Measurements from ENCODE around the gene B3GALT4. TPM values are rescaled to one million over a fixed set of nuclear protein-coding genes. Genes with fewer than 3 reads are reported as not detected.

The B3GALT4 gene
- total and polyA plus RNA-seq, 2 donors (not counting 1 experiment from before 2014, with no cell fraction given): 2.3 to 11.1 TPM

GRCh38 chr6:33243476-33243875 is 33.4 kb upstream of the B3GALT4 start:
- Histone ChIP-seq H3K4me3 (replicated peaks in 1 of 4; ENCODE audit: control extremely low read depth in 1 of 4, insufficient read depth in 1 of 4, low read depth in 3 of 4, low read length in 4 of 4) (no peak overlapping the region), H3K9me3 (ENCODE audit: control insufficient read depth, insufficient read depth, low read depth, low read length) (no peaks in the 10 kb centered on the region), H3K4me2 (ENCODE audit: extremely low read depth, insufficient read depth, low read length) (no peak overlapping the region), H3K4me1 (ENCODE audit: control insufficient read depth, extremely low read depth, insufficient read depth, low read length) (peaks cover 5% of the 10 kb centered on the region), H3K9ac (ENCODE audit: insufficient read depth, low read length) (no peak overlapping the region), H3K27me3 (ENCODE audit: control insufficient read depth, insufficient read depth, low read length) (peaks cover 6% of the 10 kb centered on the region), H2AFZ (ENCODE audit: low read length) (no peak overlapping the region), H3K36me3 (ENCODE audit: control insufficient read depth, insufficient read depth, low read length) (no peaks in the 10 kb centered on the region), H3K27ac (ENCODE audit: insufficient read depth, low read length) (no peak overlapping the region), H4K20me1 (ENCODE audit: control insufficient read depth, extremely low read depth, insufficient read depth, low read length) (no peaks in the 10 kb centered on the region), H3K79me2 (ENCODE audit: control insufficient read depth, insufficient read depth, low read length) (no peaks in the 10 kb centered on the region)
- no peak for DNase-seq (ENCODE audit: low read depth in 2 of 2)
- TF ChIP-seq CTCF (conservative IDR thresholded peaks at IDR 0.05 in 1 of 2, IDR thresholded peaks at IDR 0.05 in 1 of 2; ENCODE audit: low read depth in 1 of 2, low read length in 2 of 2) (no peak), EZH2 (IDR thresholded peaks at IDR 0.05; ENCODE audit: low read length, missing control alignments) (no peak)

GRCh38 chr6:33247977-33248642 is 28.8 kb upstream of the B3GALT4 start:
- no peaks in the 10 kb centered on the region for H3K9me3 ChIP-seq (ENCODE audit: control insufficient read depth, insufficient read depth, low read depth, low read length)
- H3K79me2 ChIP-seq (ENCODE audit: control insufficient read depth, insufficient read depth, low read length): no peaks in the 10 kb centered on the region
- peak overlapping the region; percentile 86 for H2AFZ ChIP-seq (ENCODE audit: low read length)
- H3K4me3 ChIP-seq (replicated peaks in 1 of 4; ENCODE audit: control extremely low read depth in 1 of 4, insufficient read depth in 1 of 4, low read depth in 3 of 4, low read length in 4 of 4): peak overlapping the region; percentile 42 to 68 (median 57)
- H3K27me3 ChIP-seq (ENCODE audit: control insufficient read depth, insufficient read depth, low read length): no peaks in the 10 kb centered on the region
- peak overlapping the region; percentile 81 for H3K9ac ChIP-seq (ENCODE audit: insufficient read depth, low read length)
- H4K20me1 ChIP-seq (ENCODE audit: control insufficient read depth, extremely low read depth, insufficient read depth, low read length): no peaks in the 10 kb centered on the region
- TF ChIP-seq EZH2 (IDR thresholded peaks at IDR 0.05; ENCODE audit: low read length, missing control alignments) (no peak), CTCF (conservative IDR thresholded peaks at IDR 0.05 in 1 of 2, IDR thresholded peaks at IDR 0.05 in 1 of 2; ENCODE audit: low read depth in 1 of 2, low read length in 2 of 2) (peak; percentile 88 to 91)
- no peaks in the 10 kb centered on the region for H3K36me3 ChIP-seq (ENCODE audit: control insufficient read depth, insufficient read depth, low read length)
- peaks cover 16% of the 10 kb centered on the region for H3K4me1 ChIP-seq (ENCODE audit: control insufficient read depth, extremely low read depth, insufficient read depth, low read length)
- peak overlapping the region; percentile 100 for H3K4me2 ChIP-seq (ENCODE audit: extremely low read depth, insufficient read depth, low read length)
- DNase-seq (ENCODE audit: low read depth in 2 of 2): peak; percentile 73 to 87
- H3K27ac ChIP-seq (ENCODE audit: insufficient read depth, low read length): peak overlapping the region; percentile 94

DNA sequence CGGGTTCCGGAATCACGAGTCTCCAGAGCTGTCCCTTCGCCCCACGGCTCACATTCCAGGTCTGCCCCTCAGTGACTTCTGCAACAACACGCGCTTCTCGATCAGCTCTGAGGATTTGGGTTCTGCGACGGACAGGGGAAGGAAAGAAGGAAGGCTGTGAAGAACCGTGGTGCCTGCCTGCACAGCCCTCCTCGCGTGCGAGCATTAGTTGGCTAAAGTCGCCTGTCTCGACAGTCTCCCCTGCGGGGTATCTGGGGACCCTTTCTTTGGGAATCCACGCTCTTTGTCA is 28.3 kb upstream of the B3GALT4 start:
- no peaks in the 10 kb centered on the region for H4K20me1 ChIP-seq (ENCODE audit: control insufficient read depth, extremely low read depth, insufficient read depth, low read length)
- DNase-seq (ENCODE audit: low read depth in 2 of 2): peak in 1 of 2 donors; percentile 48
- H3K79me2 ChIP-seq (ENCODE audit: control insufficient read depth, insufficient read depth, low read length): no peaks in the 10 kb centered on the region
- H3K4me2 ChIP-seq (ENCODE audit: extremely low read depth, insufficient read depth, low read length): peak overlapping the region; percentile 100
- H3K9me3 ChIP-seq (ENCODE audit: control insufficient read depth, insufficient read depth, low read depth, low read length): no peaks in the 10 kb centered on the region
- H3K27me3 ChIP-seq (ENCODE audit: control insufficient read depth, insufficient read depth, low read length): no peaks in the 10 kb centered on the region
- H3K4me3 ChIP-seq (replicated peaks in 1 of 4; ENCODE audit: control extremely low read depth in 1 of 4, insufficient read depth in 1 of 4, low read depth in 3 of 4, low read length in 4 of 4): peak overlapping the region; percentile 42 to 68 (median 57)
- H3K36me3 ChIP-seq (ENCODE audit: control insufficient read depth, insufficient read depth, low read length): no peaks in the 10 kb centered on the region
- peak overlapping the region; percentile 94 for H3K27ac ChIP-seq (ENCODE audit: insufficient read depth, low read length)
- H3K9ac ChIP-seq (ENCODE audit: insufficient read depth, low read length): peak overlapping the region; percentile 81
- TF ChIP-seq CTCF (conservative IDR thresholded peaks at IDR 0.05 in 1 of 2, IDR thresholded peaks at IDR 0.05 in 1 of 2; ENCODE audit: low read depth in 1 of 2, low read length in 2 of 2) (no peak), EZH2 (IDR thresholded peaks at IDR 0.05; ENCODE audit: low read length, missing control alignments) (no peak)
- H2AFZ ChIP-seq (ENCODE audit: low read length): peak overlapping the region; percentile 80
- H3K4me1 ChIP-seq (ENCODE audit: control insufficient read depth, extremely low read depth, insufficient read depth, low read length): peaks cover 16% of the 10 kb centered on the region

All from fibroblast of lung (primary cell).